Fibroblast of pulmonary artery (primary cell): ENCODE data around the gene SH3GL3.

Experiments used
- DNase-seq: peaks from one replicate; pipeline ENCODE4 v3.0.0-alpha.2; 2010; ENCODE audit warnings: low read depth
- H3K4me3 ChIP-seq: replicated peaks from 2 replicates; pipeline ENCODE4 v1.5.1; 2011; ENCODE audit warnings: low read depth, mild to moderate bottlenecking, control low read depth, low read length, moderate library complexity
- TF ChIP-seq, protein P1 (sequence below): IDR thresholded peaks from 2 replicates; pipeline ENCODE4 v1.5.1; 2011; ENCODE audit warnings: mild to moderate bottlenecking, control low read depth, low read length, inconsistent platforms; ENCODE audit errors: missing control alignments

Gene SH3GL3

DNA sequence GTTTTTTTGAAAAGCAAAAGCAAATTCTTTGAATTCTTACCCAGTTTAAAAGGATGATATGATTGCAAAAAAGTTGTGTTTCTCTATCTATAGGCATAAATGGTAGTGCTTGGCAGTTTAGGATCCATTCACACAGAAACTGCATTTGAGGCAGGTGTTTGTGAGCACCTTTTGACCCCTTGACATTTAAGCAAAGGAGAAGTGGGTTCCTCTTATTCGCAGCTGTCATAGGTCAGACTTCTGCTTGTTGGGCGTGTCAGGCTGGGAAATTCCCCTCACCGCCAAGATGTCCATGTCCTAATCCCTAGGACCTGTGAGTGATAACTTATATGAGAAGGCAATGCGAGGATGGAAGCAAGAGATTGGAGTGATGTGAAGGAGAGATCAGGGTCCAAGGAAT lies 67.4 kb downstream of the SH3GL3 start:
- DNase-seq, result no peak
- TF ChIP-seq, protein P1, sequence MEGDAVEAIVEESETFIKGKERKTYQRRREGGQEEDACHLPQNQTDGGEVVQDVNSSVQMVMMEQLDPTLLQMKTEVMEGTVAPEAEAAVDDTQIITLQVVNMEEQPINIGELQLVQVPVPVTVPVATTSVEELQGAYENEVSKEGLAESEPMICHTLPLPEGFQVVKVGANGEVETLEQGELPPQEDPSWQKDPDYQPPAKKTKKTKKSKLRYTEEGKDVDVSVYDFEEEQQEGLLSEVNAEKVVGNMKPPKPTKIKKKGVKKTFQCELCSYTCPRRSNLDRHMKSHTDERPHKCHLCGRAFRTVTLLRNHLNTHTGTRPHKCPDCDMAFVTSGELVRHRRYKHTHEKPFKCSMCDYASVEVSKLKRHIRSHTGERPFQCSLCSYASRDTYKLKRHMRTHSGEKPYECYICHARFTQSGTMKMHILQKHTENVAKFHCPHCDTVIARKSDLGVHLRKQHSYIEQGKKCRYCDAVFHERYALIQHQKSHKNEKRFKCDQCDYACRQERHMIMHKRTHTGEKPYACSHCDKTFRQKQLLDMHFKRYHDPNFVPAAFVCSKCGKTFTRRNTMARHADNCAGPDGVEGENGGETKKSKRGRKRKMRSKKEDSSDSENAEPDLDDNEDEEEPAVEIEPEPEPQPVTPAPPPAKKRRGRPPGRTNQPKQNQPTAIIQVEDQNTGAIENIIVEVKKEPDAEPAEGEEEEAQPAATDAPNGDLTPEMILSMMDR, result no peak
- no peak overlapping the region for H3K4me3 ChIP-seq

DNA sequence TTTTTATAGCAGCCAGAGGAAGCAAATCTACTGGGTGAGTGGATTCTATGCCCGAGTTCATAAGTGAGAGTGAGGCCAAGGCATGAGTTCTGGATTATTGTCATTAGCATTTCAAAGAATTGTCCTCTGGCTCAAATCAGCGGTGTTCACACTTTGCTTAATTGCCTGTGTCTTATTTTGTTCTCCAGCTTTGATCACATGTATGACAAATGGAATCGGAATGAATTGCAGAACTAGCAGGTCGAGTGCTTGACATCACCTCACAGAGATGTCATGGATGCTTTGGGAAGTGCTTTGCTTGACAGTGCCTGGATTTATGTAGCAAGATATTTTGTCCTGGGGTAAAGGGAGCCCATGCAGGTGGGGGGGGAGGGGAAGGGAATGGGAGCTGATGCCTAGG lies 68.0 kb downstream of the SH3GL3 start:
- TF ChIP-seq, protein P1, result no peak
- no peak for DNase-seq
- no peak overlapping the region for H3K4me3 ChIP-seq

DNA sequence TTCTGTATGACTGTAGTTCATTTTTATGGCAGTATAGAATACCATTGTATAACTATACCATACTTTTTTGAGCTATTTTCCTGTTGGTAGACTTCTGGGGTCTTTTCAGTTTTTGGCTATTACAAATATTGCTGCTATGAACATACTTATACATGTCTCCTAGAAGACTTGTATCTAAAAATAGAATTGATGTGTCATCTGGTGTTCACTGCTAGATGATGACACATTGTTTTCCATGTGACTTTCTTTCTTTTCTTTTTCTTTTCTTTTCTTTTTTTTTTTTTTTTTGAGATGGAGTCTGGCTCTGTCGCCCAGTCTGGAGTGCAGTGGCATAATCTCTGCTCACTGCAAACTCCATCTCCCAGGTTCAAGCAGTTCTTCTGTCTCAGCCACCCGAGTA lies 69.8 kb downstream of the SH3GL3 start:
- no peak overlapping the region for H3K4me3 ChIP-seq
- peak; percentile 8 for DNase-seq
- TF ChIP-seq, protein P1, result no peak

DNA sequence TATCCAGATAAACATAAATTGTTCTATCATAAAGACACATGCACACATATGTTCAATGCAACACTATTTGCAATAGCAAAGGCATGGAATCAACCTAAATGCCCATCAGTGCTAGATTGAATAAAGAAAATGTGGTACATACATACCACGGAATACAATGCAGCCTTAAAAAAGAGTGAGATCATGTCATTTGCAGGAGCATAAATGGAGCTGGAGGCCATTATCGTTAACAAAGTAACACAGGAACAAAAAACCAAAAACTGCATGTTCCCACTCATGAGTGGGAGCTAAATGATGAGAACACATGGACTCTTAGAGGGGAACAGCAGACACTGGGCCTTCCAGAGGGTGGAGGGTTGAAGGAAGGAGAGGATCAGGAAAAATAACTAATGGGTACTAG lies 79.2 kb downstream of the SH3GL3 start:
- DNase-seq, result no peak
- TF ChIP-seq, protein P1, result no peak
- no peak overlapping the region for H3K4me3 ChIP-seq

DNA sequence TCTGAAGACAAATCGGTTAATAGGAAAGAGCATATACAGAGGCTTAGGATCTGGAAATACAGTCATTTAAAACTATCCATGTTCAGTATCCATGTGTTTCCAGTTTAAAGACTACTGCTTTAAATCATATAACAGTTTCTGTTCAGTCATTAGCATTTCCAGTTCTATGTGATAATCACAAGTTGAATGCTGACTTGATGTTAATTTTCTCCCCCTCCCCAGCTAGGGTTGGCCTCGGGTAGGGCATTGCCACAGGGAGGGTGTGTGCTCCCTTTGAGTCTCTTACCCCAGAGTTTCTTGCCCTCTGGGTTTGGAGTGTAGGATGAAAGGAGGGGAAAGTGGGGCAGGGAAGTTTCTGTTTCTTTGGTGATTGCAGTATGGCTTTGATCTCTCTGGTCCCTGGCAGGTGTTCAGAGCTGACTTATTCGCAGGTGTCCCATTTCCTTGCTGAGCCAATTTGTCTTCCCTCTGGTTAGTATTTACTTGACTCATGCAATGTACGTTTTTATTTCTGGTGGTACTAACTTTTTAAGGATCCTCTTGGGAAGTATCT lies 86.3 kb downstream of the SH3GL3 start:
- H3K4me3 ChIP-seq, result no peak overlapping the region
- DNase-seq, result no peak
- TF ChIP-seq, protein P1, result no peak

DNA sequence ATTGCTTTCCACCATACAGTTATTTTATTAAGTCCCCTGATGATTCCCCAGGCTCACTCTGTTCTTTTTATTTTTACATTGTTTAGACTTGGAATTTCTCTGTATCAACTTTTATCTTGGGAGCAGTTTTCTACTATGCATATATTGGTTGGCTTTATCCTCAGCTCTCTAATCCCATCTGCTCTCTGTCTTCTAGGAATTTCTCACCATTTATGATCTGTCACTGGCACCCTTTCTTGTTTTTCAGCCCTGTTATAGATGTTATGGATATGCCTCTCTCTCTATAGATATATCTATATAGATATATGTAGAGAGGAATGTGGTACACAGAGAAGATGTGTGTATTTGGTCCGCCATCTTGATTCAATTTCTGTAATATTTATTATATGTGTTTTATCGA lies 90.5 kb downstream of the SH3GL3 start:
- no peak overlapping the region for H3K4me3 ChIP-seq
- TF ChIP-seq, protein P1, result no peak

DNA sequence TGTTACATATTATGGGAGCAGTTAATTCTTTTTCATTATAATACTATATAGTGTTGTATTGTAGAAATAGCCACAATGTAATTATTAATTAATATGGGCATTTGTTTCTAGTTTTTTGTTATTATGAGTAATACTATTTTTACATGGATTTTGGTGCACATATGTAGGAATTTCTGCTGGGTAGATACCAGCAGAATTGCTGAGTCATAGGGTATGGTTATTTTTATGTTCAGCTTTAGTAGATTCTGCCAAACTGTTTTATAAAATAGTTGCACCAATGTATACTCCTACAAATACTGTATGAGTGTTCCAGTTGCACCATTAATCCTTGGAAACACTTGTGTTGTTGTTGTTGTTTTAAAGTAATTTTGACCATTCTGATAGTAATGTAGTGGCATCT lies 91.5 kb downstream of the SH3GL3 start:
- DNase-seq, result peak; percentile 1
- TF ChIP-seq, protein P1, result no peak
- no peak overlapping the region for H3K4me3 ChIP-seq

More for the DNA sequence above, 90.5 kb downstream of the SH3GL3 start:
- DNase-seq, result no peak
